Karpas-422 (cell line): Measurements from ENCODE around the gene PLG. TPM values are rescaled to one million over a fixed set of nuclear protein-coding genes. Genes with fewer than 3 reads are reported as not detected.
"Not testable (repeated sequence)": the region's sequence is repeated elsewhere in the genome, so short reads cannot be mapped to it uniquely, and the experiment has no call there.

Experiments
- DNase-seq: peaks from one replicate; pipeline ENCODE4 v3.0.0-alpha.2; 2015
- H2AFZ ChIP-seq: fragments of 200-600 bp; sonication (generic); 2 replicates; pipeline ENCODE4 v1.6.1; 2014; ENCODE audit warnings: antibody characterized with exemption, low read length, mixed read lengths
- H3K27ac ChIP-seq: fragments of 200-600 bp; sonication (generic); 2 replicates; pipeline ENCODE4 v1.5.1; 2014; ENCODE audit warnings: mild to moderate bottlenecking, low read length, moderate library complexity
- H3K27me3 ChIP-seq: fragments of 200-600 bp; sonication (generic); 2 replicates; pipeline ENCODE4 v1.6.1; 2014; ENCODE audit warnings: low read length, mixed read lengths
- H3K36me3 ChIP-seq: fragments of 200-600 bp; sonication (generic); 2 replicates; pipeline ENCODE4 v1.6.1; 2014; ENCODE audit warnings: low read length, mixed read lengths; ENCODE audit not compliant: insufficient read depth
- H3K4me1 ChIP-seq: fragments of 200-600 bp; sonication (generic); 2 replicates; pipeline ENCODE4 v1.6.1; 2014; ENCODE audit warnings: mild to moderate bottlenecking, low read length, mixed read lengths
- H3K4me2 ChIP-seq: fragments of 200-600 bp; sonication (generic); 2 replicates; pipeline ENCODE4 v1.6.1; 2014; ENCODE audit warnings: low read length, low read depth, mild to moderate bottlenecking; ENCODE audit not compliant: poor library complexity, severe bottlenecking
- H3K4me3 ChIP-seq: fragments of 200-600 bp; sonication (generic); 2 replicates; pipeline ENCODE4 v1.5.1; 2014; ENCODE audit warnings: mild to moderate bottlenecking, antibody characterized with exemption, low read length, mixed read lengths
- H3K79me2 ChIP-seq: fragments of 200-600 bp; sonication (generic); 2 replicates; pipeline ENCODE4 v1.6.1; 2014; ENCODE audit warnings: mild to moderate bottlenecking, low read length, mixed read lengths
- H3K9ac ChIP-seq: fragments of 200-600 bp; sonication (generic); 2 replicates; pipeline ENCODE4 v1.6.0; 2014; ENCODE audit warnings: low read length
- H3K9me2 ChIP-seq: fragments of 200-600 bp; sonication (generic), shearing (Covaris generic); replicated peaks from 2 replicates; pipeline ENCODE4 v1.6.0; 2014; ENCODE audit warnings: mild to moderate bottlenecking, low read length, moderate library complexity; ENCODE audit not compliant: insufficient read depth
- H3K9me3 ChIP-seq: fragments of 300-700, 200-600 bp; sonication (generic); 2 replicates; pipeline ENCODE4 v1.6.1; 2014; ENCODE audit warnings: low read length, mixed read lengths
- H4K20me1 ChIP-seq: fragments of 200-600 bp; sonication (generic); 2 replicates; pipeline ENCODE4 v1.6.1; 2014; ENCODE audit warnings: mild to moderate bottlenecking, antibody characterized with exemption, low read length, low read depth; ENCODE audit not compliant: insufficient read depth
- total RNA-seq: library from RNA; depleted of rRNA; stranded (reverse); fragments of >200 nt; shearing (Covaris generic); gene quantifications from 2 replicates; pipeline ENCODE4 v1.2.3, GENCODE V29; 2014; ENCODE audit warnings: low replicate concordance

Gene PLG
- total RNA-seq, 1 experiment from 2014 or later, result not detected

DNA sequence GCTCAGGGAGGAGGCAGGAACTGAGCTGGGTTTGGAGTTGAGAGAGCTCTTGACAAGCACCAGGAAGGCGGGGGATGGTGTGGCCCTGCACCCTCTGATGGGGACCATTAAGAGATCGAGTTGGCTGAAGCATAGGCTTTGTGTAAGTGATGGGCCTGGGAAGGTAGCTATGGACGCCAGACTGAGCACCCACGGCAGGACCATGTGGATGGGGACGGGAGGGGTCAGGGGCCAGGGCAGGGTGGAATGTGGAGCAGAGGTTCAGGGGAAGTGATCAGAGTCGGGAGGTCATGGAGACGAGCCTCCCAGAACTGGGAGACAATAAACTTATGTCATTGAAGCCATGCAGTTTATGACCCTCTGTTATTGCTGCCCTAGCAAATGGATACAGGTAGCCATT, 81.7 kb downstream of the PLG start:
- Histone ChIP-seq H3K79me2 (no peaks in the 10 kb centered on the region), H4K20me1 (no peaks in the 10 kb centered on the region), H3K4me3 (no peak overlapping the region), H3K9me3 (no peaks in the 10 kb centered on the region), H3K36me3 (no peaks in the 10 kb centered on the region), H3K9ac (no peak overlapping the region), H3K4me2 (no peak overlapping the region), H2AFZ (no peak overlapping the region), H3K27me3 (no peaks in the 10 kb centered on the region), H3K9me2 (no peaks in the 10 kb centered on the region), H3K27ac (no peak overlapping the region), H3K4me1 (no peaks in the 10 kb centered on the region)
- no peak for DNase-seq

- H3K9ac ChIP-seq, H3K4me1 ChIP-seq, H3K9me2 ChIP-seq, H2AFZ ChIP-seq, H3K9me3 ChIP-seq, H3K4me2 ChIP-seq, H3K27me3 ChIP-seq, DNase-seq, H3K27ac ChIP-seq, H3K79me2 ChIP-seq, H4K20me1 ChIP-seq, H3K4me3 ChIP-seq, H3K36me3 ChIP-seq: not testable (repeated sequence)
These were observed 86.1 kb downstream of the PLG start for GRCh38 chr6:160788126-160788525.

GRCh38 chr6:160788806-160789205, 86.8 kb downstream of the PLG start:
- H2AFZ ChIP-seq, result no peak overlapping the region
- H3K36me3 ChIP-seq, result no peaks in the 10 kb centered on the region

GRCh38 chr6:160789263-160790027, 87.4 kb downstream of the PLG start:
- no peaks in the 10 kb centered on the region for H3K27me3 ChIP-seq
- no peaks in the 10 kb centered on the region for H3K79me2 ChIP-seq
- DNase-seq, result no peak
- H2AFZ ChIP-seq, result no peak overlapping the region
- H3K9me2 ChIP-seq, result no peaks in the 10 kb centered on the region
- H3K4me3 ChIP-seq, result no peak overlapping the region
- H3K9me3 ChIP-seq, result no peaks in the 10 kb centered on the region
- H3K36me3 ChIP-seq, result no peaks in the 10 kb centered on the region
- H3K4me1 ChIP-seq, result no peaks in the 10 kb centered on the region
- H3K4me2 ChIP-seq, result no peak overlapping the region
- no peaks in the 10 kb centered on the region for H4K20me1 ChIP-seq
- H3K9ac ChIP-seq, result no peak overlapping the region
- H3K27ac ChIP-seq, result no peak overlapping the region

More at GRCh38 chr6:160788806-160789205, 86.8 kb downstream of the PLG start:
- Histone ChIP-seq H3K79me2 (no peaks in the 10 kb centered on the region), H3K4me3 (no peak overlapping the region), H3K4me2 (no peak overlapping the region), H3K27ac (no peak overlapping the region), H3K9me2 (no peaks in the 10 kb centered on the region), H3K9me3 (no peaks in the 10 kb centered on the region), H3K4me1 (no peaks in the 10 kb centered on the region), H3K9ac (no peak overlapping the region), H4K20me1 (no peaks in the 10 kb centered on the region), H3K27me3 (no peaks in the 10 kb centered on the region)
- no peak for DNase-seq

DNA sequence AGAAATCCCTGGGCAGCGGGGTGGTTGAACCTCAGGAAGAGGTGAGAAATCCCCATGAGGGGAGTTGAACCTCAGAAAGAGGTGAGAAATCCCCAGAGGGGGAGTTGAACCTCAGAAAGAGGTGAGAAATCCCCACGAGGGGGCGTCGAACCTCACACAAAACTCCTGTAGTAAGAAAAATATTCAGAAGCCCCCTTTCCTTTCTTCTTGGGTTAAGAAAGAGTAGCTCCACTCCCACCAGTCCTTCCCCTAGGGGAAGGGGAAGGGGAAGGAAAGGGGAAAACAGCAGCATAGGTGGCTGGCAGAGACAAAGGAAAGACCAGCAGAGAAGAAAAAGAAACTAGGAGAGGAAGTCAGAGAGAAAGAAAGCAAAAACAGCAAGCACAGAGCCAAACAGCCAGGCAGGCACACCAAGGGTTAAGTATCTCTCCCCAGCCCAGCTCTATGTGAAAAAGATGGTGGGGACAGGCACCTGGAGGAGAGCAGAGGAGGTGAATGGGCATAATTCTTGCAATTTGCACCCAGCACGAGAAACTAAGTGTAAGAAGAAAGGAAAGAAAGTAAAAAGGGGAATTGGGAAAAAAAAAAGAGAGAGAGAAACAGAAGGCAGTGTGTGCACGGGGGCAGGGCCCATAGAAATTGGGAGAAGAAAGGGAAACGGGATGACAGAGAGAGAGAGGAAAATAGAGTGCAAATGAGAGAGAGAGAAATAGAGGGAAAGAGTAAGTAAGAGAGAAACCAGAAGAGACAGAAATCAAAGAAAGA, 88.2 kb downstream of the PLG start:
- no peaks in the 10 kb centered on the region for H3K9me2 ChIP-seq
- DNase-seq, result no peak
- H3K4me2 ChIP-seq, result no peak overlapping the region
- no peak overlapping the region for H3K9ac ChIP-seq
- no peaks in the 10 kb centered on the region for H3K4me1 ChIP-seq
- no peaks in the 10 kb centered on the region for H3K79me2 ChIP-seq
- H3K4me3 ChIP-seq, result no peak overlapping the region
- no peaks in the 10 kb centered on the region for H3K9me3 ChIP-seq
- H3K36me3 ChIP-seq, result no peaks in the 10 kb centered on the region
- no peaks in the 10 kb centered on the region for H3K27me3 ChIP-seq
- no peak overlapping the region for H3K27ac ChIP-seq
- H2AFZ ChIP-seq, result no peak overlapping the region
- no peaks in the 10 kb centered on the region for H4K20me1 ChIP-seq

DNA sequence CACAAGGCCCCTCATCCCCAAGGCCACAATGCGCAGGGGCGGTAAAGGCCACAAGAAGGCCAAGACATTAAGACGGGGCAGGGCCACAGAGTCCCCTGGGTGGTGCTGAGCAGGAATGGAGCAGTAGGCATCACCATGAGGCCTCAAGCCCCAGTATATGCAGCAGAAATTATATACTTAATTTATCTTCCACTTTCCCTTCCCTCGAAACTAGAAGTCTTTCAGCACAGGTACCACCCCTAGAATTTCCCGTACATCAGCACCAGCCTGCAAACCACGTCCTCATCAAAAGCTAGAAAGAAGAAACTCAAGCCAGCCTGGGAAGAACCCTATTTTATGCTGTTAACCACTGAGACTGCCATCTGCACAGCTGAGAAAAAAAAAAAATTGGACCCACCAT, 89.4 kb downstream of the PLG start:
- no peak overlapping the region for H2AFZ ChIP-seq
- H3K9me3 ChIP-seq, result no peaks in the 10 kb centered on the region
- H4K20me1 ChIP-seq, result no peaks in the 10 kb centered on the region
- H3K9ac ChIP-seq, result no peak overlapping the region
- H3K27ac ChIP-seq, result no peak overlapping the region
- H3K79me2 ChIP-seq, result no peaks in the 10 kb centered on the region
- no peaks in the 10 kb centered on the region for H3K4me1 ChIP-seq
- no peak overlapping the region for H3K4me2 ChIP-seq
- no peaks in the 10 kb centered on the region for H3K9me2 ChIP-seq
- H3K4me3 ChIP-seq, result no peak overlapping the region
- H3K36me3 ChIP-seq, result no peaks in the 10 kb centered on the region
- DNase-seq, result no peak
- no peaks in the 10 kb centered on the region for H3K27me3 ChIP-seq

- Histone ChIP-seq H3K4me3 (no peak overlapping the region), H3K36me3 (no peaks in the 10 kb centered on the region), H3K9ac (no peak overlapping the region), H3K9me2 (no peaks in the 10 kb centered on the region), H3K27me3 (no peaks in the 10 kb centered on the region), H3K79me2 (no peaks in the 10 kb centered on the region), H3K4me2 (no peak overlapping the region), H3K4me1 (no peaks in the 10 kb centered on the region), H3K9me3 (no peaks in the 10 kb centered on the region), H4K20me1 (no peaks in the 10 kb centered on the region), H3K27ac (no peak overlapping the region), H2AFZ (no peak overlapping the region)
- no peak for DNase-seq
These were observed 90.0 kb downstream of the PLG start for GRCh38 chr6:160791981-160792418.

- no peak for DNase-seq
- Histone ChIP-seq H3K9ac (no peak overlapping the region), H3K36me3 (no peaks in the 10 kb centered on the region), H3K4me3 (no peak overlapping the region), H3K9me2 (no peaks in the 10 kb centered on the region), H3K9me3 (no peaks in the 10 kb centered on the region), H2AFZ (no peak overlapping the region), H3K27me3 (no peaks in the 10 kb centered on the region), H3K4me1 (no peaks in the 10 kb centered on the region), H3K4me2 (no peak overlapping the region), H4K20me1 (no peaks in the 10 kb centered on the region), H3K27ac (no peak overlapping the region), H3K79me2 (no peaks in the 10 kb centered on the region)
These were observed 90.7 kb downstream of the PLG start for GRCh38 chr6:160792708-160793107.
